PC-3 (cell line): ENCODE measurements around the gene AQP6. TPM values are rescaled to one million over a fixed set of nuclear protein-coding genes. Genes with fewer than 3 reads are reported as not detected.

Source experiments
- ATAC-seq: fragments of 200-7000 bp; cut with Tn5 transposase; 2 replicates; pipeline ENCODE4 v1.9.1; 2020; ENCODE audit warnings: mild to moderate bottlenecking, moderate library complexity
- BruUV-seq: library from RNA; stranded (reverse); fragments of 400-500 nt; replicated peaks from 2 replicates; lab custom pipeline; 2021; lab: Mats Ljungman, UMichigan
- CTCF ChIA-PET: fragments of 300-600 bp; sonication (Branson Sonifier 250); formaldehyde crosslinking; loops from one replicate; lab custom pipeline; 2022; ENCODE audit warnings: antibody characterized with exemption; lab: Charles Lee
- POLR2A ChIA-PET: fragments of 300-600 bp; sonication (Branson Sonifier 250); formaldehyde crosslinking; loops from one replicate; lab custom pipeline; 2022; ENCODE audit warnings: antibody characterized with exemption; ENCODE audit not compliant: unreplicated experiment; lab: Charles Lee
- DNase-seq: peaks from one replicate; pipeline ENCODE4 v3.0.0-alpha.2; 2015
- H2AFZ ChIP-seq: fragments of 300-600 bp; sonication (generic); 2 replicates; pipeline ENCODE4 v1.6.0; 2016; ENCODE audit warnings: antibody characterized with exemption, low read length
- H3F3A ChIP-seq: fragments of 300-600 bp; sonication (generic); one replicate; pipeline ENCODE4 v1.6.0; 2017; ENCODE audit warnings: antibody characterized with exemption, low read length, control low read depth, mild to moderate bottlenecking; ENCODE audit not compliant: unreplicated experiment
- H3K27ac ChIP-seq: fragments of 300-600 bp; sonication (generic); 2 replicates; pipeline ENCODE4 v1.5.1; 2016; ENCODE audit warnings: mild to moderate bottlenecking, low read length
- H3K27me3 ChIP-seq: fragments of 300-600 bp; sonication (generic); 2 replicates; pipeline ENCODE4 v1.6.1; 2016; ENCODE audit warnings: low read length, mixed read lengths
- H3K36me3 ChIP-seq: fragments of 300-600 bp; sonication (generic); 2 replicates; pipeline ENCODE4 v1.6.1; 2016; ENCODE audit warnings: low read depth, mixed run types, low read length, mixed read lengths
- H3K4me1 ChIP-seq: fragments of 300-600 bp; sonication (generic); 2 replicates; pipeline ENCODE4 v1.5.1; 2016; ENCODE audit warnings: low read length; ENCODE audit not compliant: insufficient read depth
- H3K4me2 ChIP-seq: fragments of 300-600 bp; sonication (generic); 2 replicates; pipeline ENCODE4 v1.6.0; 2016; ENCODE audit warnings: low read length
- H3K4me3 ChIP-seq: fragments of 300-600 bp; sonication (generic); 2 replicates; pipeline ENCODE4 v1.5.1; 2016; ENCODE audit warnings: mild to moderate bottlenecking, low read length, mixed read lengths
- H3K79me2 ChIP-seq: fragments of 300-600 bp; sonication (generic); 2 replicates; pipeline ENCODE4 v1.6.1; 2017; ENCODE audit warnings: low read length, mixed read lengths
- H3K9ac ChIP-seq: fragments of 300-600 bp; sonication (generic); 2 replicates; pipeline ENCODE4 v1.6.0; 2016; ENCODE audit warnings: mild to moderate bottlenecking, low read length
- H3K9me2 ChIP-seq: fragments of 300-600 bp; sonication (generic); replicated peaks from 2 replicates; pipeline ENCODE4 v1.6.1; 2016; ENCODE audit warnings: mixed run types, low read length, mixed read lengths
- H3K9me3 ChIP-seq: fragments of 300-600 bp; sonication (generic); 2 replicates; pipeline ENCODE4 v1.6.1; 2016; ENCODE audit warnings: low read length, mixed read lengths
- H4K20me1 ChIP-seq: fragments of 300-600 bp; sonication (generic); 2 replicates; pipeline ENCODE4 v1.6.1; 2016; ENCODE audit warnings: low read length, mixed read lengths
- EZH2 ChIP-seq: fragments of 300-600 bp; sonication (generic); IDR thresholded peaks from one replicate; pipeline ENCODE4 v1.6.1; 2017; ENCODE audit warnings: antibody characterized with exemption, mild to moderate bottlenecking, low read length; ENCODE audit not compliant: unreplicated experiment
- EZH2phosphoT487 ChIP-seq: fragments of 300-600 bp; sonication (generic); IDR thresholded peaks from 2 replicates; pipeline ENCODE4 v1.6.1; 2018; ENCODE audit warnings: mild to moderate bottlenecking, antibody characterized with exemption, low read length, borderline replicate concordance
- intact Hi-C: fragments of 100-400 bp; cut with micrococcal nuclease; formaldehyde crosslinking; loops from 2 replicates; pipeline ENCODE4 v1.9.0; 2023
- total RNA-seq: library from RNA; depleted of rRNA; stranded (reverse); fragments of >200 nt; gene quantifications from 2 replicates; pipeline ENCODE4 v1.2.3, GENCODE V29; 2014
- TF ChIP-seq, protein P1 (sequence below): fragments of 300-600 bp; sonication (generic); conservative IDR thresholded peaks from 2 replicates; pipeline ENCODE4 v1.5.1; 2017; ENCODE audit warnings: antibody characterized with exemption, low read depth, mild to moderate bottlenecking, low read length

Gene AQP6
- total RNA-seq, 1 experiment from 2014 or later: not detected

DNA sequence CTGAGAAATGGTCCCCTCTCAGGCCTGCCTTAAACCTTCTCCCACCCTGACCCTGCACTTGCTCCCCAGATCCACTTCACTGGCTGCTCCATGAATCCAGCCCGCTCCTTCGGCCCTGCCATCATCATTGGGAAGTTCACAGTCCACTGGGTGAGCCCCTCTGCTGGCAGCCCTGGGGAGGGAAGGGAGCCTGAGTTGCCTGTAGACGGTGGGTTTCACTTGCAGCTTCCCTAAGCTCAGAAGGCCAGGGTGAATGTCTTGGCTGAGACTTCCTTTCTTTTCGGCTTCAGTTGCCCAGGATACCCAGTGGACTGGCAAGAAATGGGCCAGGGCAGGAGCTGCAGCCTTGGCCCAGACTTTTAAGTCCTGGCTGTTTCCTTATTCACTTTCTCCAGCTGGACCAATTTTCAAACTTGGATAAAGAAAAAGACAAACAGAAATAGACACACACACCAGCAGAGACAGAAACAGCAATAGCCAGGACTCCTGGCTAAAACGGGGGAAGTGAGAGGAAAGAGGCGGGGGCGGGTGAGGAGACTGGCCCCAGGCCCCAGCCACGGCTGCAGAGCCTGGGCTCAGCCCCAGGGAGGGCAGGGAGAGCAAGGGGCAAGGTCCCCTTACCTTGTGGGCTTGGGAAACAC, 2.0 kb downstream of the AQP6 start:
- H3F3A ChIP-seq: no peaks in the 10 kb centered on the region
- no peaks in the 10 kb centered on the region for H3K4me1 ChIP-seq
- intact Hi-C loops: loop anchor here (2.0 kb wide), 1 partner anchor 82 kb away; the partner anchor contains the start of gene ASIC1
- no peak overlapping the region for H2AFZ ChIP-seq
- CTCF ChIA-PET: interaction anchor here (0.5 to 1.7 kb wide), 2 partner anchors 82 to 96 kb away, joined by 4 to 7 read pairs; no protein-coding TSS in a partner anchor
- no peaks in the 10 kb centered on the region for H4K20me1 ChIP-seq
- H3K4me2 ChIP-seq: no peak overlapping the region
- no peak overlapping the region for H3K4me3 ChIP-seq
- ATAC-seq (no peak), DNase-seq (no peak)
- H3K36me3 ChIP-seq: no peaks in the 10 kb centered on the region
- no peaks in the 10 kb centered on the region for H3K9me3 ChIP-seq
- no peaks in the 10 kb centered on the region for H3K79me2 ChIP-seq
- no peak overlapping the region for H3K9ac ChIP-seq
- TF ChIP-seq, protein P1, sequence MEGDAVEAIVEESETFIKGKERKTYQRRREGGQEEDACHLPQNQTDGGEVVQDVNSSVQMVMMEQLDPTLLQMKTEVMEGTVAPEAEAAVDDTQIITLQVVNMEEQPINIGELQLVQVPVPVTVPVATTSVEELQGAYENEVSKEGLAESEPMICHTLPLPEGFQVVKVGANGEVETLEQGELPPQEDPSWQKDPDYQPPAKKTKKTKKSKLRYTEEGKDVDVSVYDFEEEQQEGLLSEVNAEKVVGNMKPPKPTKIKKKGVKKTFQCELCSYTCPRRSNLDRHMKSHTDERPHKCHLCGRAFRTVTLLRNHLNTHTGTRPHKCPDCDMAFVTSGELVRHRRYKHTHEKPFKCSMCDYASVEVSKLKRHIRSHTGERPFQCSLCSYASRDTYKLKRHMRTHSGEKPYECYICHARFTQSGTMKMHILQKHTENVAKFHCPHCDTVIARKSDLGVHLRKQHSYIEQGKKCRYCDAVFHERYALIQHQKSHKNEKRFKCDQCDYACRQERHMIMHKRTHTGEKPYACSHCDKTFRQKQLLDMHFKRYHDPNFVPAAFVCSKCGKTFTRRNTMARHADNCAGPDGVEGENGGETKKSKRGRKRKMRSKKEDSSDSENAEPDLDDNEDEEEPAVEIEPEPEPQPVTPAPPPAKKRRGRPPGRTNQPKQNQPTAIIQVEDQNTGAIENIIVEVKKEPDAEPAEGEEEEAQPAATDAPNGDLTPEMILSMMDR: no peak
- H3K27ac ChIP-seq: no peak overlapping the region
- no TSS peak for BruUV-seq
- POLR2A ChIA-PET: interaction anchor here (0.7 kb wide), 1 partner anchor 9 kb away, joined by 7 read pairs; no protein-coding TSS in a partner anchor
- no peaks in the 10 kb centered on the region for H3K27me3 ChIP-seq
- no peaks in the 10 kb centered on the region for H3K9me2 ChIP-seq

DNA sequence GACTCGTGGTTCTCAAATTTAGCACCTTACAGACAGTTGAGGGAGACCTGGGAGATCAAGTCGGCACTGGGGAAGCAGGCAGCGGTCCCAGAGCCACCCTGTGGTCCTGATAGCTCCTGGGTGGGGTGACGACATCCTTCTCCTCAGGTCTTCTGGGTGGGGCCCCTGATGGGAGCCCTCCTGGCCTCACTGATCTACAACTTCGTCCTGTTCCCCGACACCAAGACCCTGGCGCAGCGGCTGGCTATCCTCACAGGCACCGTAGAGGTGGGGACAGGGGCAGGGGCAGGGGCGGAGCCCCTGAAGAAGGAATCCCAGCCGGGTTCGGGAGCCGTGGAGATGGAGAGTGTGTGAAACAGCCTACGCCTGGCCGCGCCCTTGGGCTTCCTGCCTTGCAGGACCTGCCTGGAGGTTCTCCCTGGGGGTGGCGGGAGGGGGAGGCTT, 2.6 kb downstream of the AQP6 start:
- no peak for ATAC-seq

DNA sequence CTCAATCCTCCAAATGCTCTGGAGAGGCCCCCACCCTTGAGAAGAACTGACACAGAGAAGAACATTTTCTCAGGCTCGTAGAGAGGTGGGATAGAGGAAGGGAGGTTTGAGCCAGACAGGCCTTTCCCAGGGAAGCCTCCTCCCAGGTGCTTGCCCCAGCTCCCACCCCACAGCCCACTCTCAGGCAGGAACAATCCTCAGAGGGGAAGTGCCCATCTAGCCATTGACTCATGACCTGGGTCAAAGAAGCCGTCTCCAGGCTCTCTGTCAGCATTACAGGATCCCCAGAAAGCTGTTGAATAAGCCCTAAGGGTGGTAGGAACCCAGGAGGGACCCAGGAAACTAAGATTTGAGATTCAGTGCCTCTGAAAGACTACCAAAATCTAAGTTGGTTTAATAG, 3.8 kb downstream of the AQP6 start:
- POLR2A ChIA-PET: interaction anchor here (0.6 kb wide), 1 partner anchor 16 kb away, joined by 3 read pairs; no protein-coding TSS in a partner anchor
- ATAC-seq (no peak), DNase-seq (no peak)
- H3F3A ChIP-seq: no peaks in the 10 kb centered on the region
- no peak overlapping the region for H3K27ac ChIP-seq
- no peaks in the 10 kb centered on the region for H3K79me2 ChIP-seq
- no peak overlapping the region for H3K4me2 ChIP-seq
- intact Hi-C loops: no loop called here
- H3K9me2 ChIP-seq: no peaks in the 10 kb centered on the region
- H4K20me1 ChIP-seq: no peaks in the 10 kb centered on the region
- no peak overlapping the region for H3K9ac ChIP-seq
- CTCF ChIA-PET: no interaction called here
- no peak overlapping the region for H3K4me3 ChIP-seq
- no peaks in the 10 kb centered on the region for H3K36me3 ChIP-seq
- no peaks in the 10 kb centered on the region for H3K9me3 ChIP-seq
- TF ChIP-seq EZH2phosphoT487 (no peak), EZH2 (no peak)
- TF ChIP-seq, protein P1: no peak
- BruUV-seq: no TSS peak
- no peak overlapping the region for H2AFZ ChIP-seq
- H3K27me3 ChIP-seq: no peaks in the 10 kb centered on the region
- H3K4me1 ChIP-seq: no peaks in the 10 kb centered on the region

More for the DNA sequence above, 2.6 kb downstream of the AQP6 start:
- Histone ChIP-seq H3K27ac (no peak overlapping the region), H3K9ac (no peak overlapping the region), H3K4me2 (no peak overlapping the region), H3K27me3 (no peaks in the 10 kb centered on the region), H3K9me3 (no peaks in the 10 kb centered on the region), H4K20me1 (no peaks in the 10 kb centered on the region), H3K4me3 (no peak overlapping the region), H3K79me2 (no peaks in the 10 kb centered on the region), H2AFZ (no peak overlapping the region), H3K9me2 (no peaks in the 10 kb centered on the region), H3F3A (no peaks in the 10 kb centered on the region), H3K36me3 (no peaks in the 10 kb centered on the region), H3K4me1 (no peaks in the 10 kb centered on the region)
- POLR2A ChIA-PET: no interaction called here
- CTCF ChIA-PET: interaction anchor here (1.7 kb wide), 1 partner anchor 95 kb away, joined by 7 read pairs; no protein-coding TSS in a partner anchor
- intact Hi-C loops: loop anchor here (2.0 kb wide), 1 partner anchor 81 kb away; the partner anchor contains the start of gene ASIC1
- DNase-seq: no peak
- no TSS peak for BruUV-seq
- no peak for TF ChIP-seq EZH2phosphoT487
- TF ChIP-seq EZH2: no peak
- TF ChIP-seq, protein P1: no peak
